ENCODE results near the gene MEMO1.
"Not testable (repeated sequence)": the region's sequence is repeated elsewhere in the genome, so short reads cannot be mapped to it uniquely, and the experiment has no call there.

The MEMO1 gene

DNA sequence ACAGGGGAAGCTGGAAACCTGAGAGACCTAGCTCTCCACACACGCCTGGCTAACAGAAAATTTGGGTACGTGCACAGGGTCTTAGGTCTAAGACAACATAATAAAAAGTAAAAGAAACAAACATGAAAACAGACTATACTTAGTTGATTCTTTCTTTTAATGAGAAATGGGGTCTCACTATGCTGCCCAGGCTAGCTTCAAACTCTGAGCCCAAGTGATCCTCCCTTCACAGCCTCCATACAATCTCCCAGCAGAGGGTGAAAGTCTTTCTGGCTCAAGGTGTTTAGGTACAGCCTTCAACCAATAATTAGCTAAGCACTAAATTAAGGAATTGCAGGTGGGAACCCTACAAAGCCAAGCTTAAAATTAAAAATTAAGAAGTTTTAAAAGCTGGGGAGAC is 116.2 kb downstream of the MEMO1 start:
- Histone ChIP-seq H3K9ac (ENCODE audit: low read depth, low read length) (no peak overlapping the region), H3K9me3 (ENCODE audit: insufficient read depth, low read depth, low read length) (0 out of 2 replicates have a peak, but pooled peaks cover 3% of the 10 kb centered on the region), H3K27ac (ENCODE audit: low read length) (no peak overlapping the region), H3K4me1 (ENCODE audit: insufficient read depth, low read length) (peaks cover 39% of the 10 kb centered on the region), H3K36me3 (ENCODE audit: insufficient read depth, low read depth, low read length) (0 out of 2 replicates have a peak, but pooled peaks cover 5% of the 10 kb centered on the region), H3K4me3 (ENCODE audit: low read length) (no peak overlapping the region), H3K27me3 (ENCODE audit: insufficient read depth, low read length) (no peaks in the 10 kb centered on the region)

DNA sequence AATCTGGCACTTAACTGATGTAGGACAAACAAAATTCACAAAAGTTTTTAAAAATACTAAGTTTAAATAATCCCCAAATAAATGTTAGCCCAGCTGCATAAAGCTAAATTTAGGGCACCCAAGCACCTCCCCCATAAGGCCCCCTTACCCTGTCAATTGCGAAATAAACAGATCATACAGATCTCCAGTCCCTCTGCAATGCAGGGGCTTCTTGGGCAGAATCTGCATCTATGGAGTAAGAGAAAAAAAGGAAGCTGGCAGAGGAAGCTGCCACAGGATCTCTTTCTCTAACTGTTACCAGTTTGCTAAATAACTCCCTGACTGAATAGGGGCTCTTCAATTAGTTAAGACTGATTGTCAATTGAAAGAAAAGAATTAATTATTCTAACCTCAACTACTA is 117.7 kb downstream of the MEMO1 start:
- Histone ChIP-seq H3K4me1 (ENCODE audit: insufficient read depth, low read length) (peaks cover 39% of the 10 kb centered on the region), H3K9ac (ENCODE audit: low read depth, low read length) (0 out of 2 replicates have a peak overlapping the region, but pooled peaks have one; percentile 38), H3K27me3 (ENCODE audit: insufficient read depth, low read length) (no peaks in the 10 kb centered on the region), H3K9me3 (ENCODE audit: insufficient read depth, low read depth, low read length) (0 out of 2 replicates have a peak, but pooled peaks cover 3% of the 10 kb centered on the region), H3K36me3 (ENCODE audit: insufficient read depth, low read depth, low read length) (no peaks in the 10 kb centered on the region), H3K4me3 (ENCODE audit: low read length) (no peak overlapping the region), H3K27ac (ENCODE audit: low read length) (no peak overlapping the region)

DNA sequence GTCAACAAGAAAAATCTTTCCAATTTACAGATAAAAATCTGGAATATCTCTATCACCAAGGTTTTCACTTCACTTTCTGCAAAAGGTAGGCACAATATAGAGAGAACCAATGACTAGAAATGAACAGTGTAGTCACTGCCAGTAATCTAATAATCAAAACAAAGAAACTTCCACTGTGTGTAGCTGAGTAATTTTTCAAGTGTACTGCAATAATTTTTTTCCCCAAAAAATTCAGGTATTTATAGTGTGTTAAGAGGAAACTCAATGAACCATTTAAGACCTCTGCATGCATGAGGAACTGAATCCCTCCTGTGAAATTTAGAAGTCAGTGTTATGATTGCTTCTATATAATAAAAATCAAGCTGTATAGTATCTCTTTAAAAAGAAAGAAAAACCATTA is 121.8 kb downstream of the MEMO1 start:
- Histone ChIP-seq H3K36me3 (ENCODE audit: insufficient read depth, low read depth, low read length) (no peaks in the 10 kb centered on the region), H3K27ac (ENCODE audit: low read length) (no peak overlapping the region), H3K27me3 (ENCODE audit: insufficient read depth, low read length) (no peaks in the 10 kb centered on the region), H3K4me3 (ENCODE audit: low read length) (no peak overlapping the region), H3K9me3 (ENCODE audit: insufficient read depth, low read depth, low read length) (no peaks in the 10 kb centered on the region), H3K4me1 (ENCODE audit: insufficient read depth, low read length) (peaks cover 54% of the 10 kb centered on the region), H3K9ac (ENCODE audit: low read depth, low read length) (no peak overlapping the region)

DNA sequence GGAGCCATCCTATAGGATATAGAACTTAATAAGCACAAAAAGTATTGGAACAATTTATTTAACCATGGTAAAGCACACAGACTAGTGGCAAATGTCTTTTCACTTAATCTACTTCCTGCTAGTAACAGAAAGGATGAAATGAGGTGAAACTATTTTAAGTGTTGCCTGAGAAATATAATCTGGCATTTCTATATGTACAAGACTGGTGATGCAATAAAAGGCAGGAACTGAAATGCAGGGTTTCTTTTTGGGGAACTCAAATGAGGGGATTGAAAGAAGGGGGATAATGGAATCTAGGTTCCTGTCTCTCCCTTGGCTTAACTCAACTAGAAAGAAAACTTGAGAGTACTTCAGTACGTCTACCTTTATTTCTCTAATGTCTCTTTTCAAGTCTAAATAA is 122.3 kb downstream of the MEMO1 start:
- no peak overlapping the region for H3K4me3 ChIP-seq (ENCODE audit: low read length)
- H3K9me3 ChIP-seq (ENCODE audit: insufficient read depth, low read depth, low read length) = no peaks in the 10 kb centered on the region
- no peaks in the 10 kb centered on the region for H3K36me3 ChIP-seq (ENCODE audit: insufficient read depth, low read depth, low read length)
- H3K4me1 ChIP-seq (ENCODE audit: insufficient read depth, low read length) = peaks cover 50% of the 10 kb centered on the region
- H3K27me3 ChIP-seq (ENCODE audit: insufficient read depth, low read length) = no peaks in the 10 kb centered on the region
- no peak overlapping the region for H3K9ac ChIP-seq (ENCODE audit: low read depth, low read length)
- no peak overlapping the region for H3K27ac ChIP-seq (ENCODE audit: low read length)

DNA sequence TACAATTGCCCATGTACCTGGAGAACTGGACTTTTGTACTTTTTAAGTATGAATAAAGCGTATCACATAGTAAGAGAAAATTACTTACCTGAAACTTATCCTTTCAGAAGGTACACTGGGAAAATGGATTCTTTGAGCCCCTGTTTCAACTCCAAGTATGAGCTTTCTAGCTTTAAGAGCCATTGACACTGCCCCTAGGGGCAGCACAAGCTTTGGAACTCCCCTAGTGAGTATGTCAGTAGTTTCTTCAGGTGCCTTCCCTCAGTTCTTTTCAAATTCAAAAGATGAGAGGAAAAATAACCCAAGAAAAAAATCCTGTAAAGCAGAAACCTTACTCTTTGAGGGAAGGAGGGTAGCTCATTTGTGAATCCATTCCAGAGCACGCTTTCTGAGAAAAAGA is 124.1 kb downstream of the MEMO1 start:
- H3K9ac ChIP-seq (ENCODE audit: low read depth, low read length) = no peak overlapping the region
- peaks cover 32% of the 10 kb centered on the region for H3K4me1 ChIP-seq (ENCODE audit: insufficient read depth, low read length)
- no peak overlapping the region for H3K27ac ChIP-seq (ENCODE audit: low read length)
- no peaks in the 10 kb centered on the region for H3K27me3 ChIP-seq (ENCODE audit: insufficient read depth, low read length)
- no peaks in the 10 kb centered on the region for H3K36me3 ChIP-seq (ENCODE audit: insufficient read depth, low read depth, low read length)
- H3K4me3 ChIP-seq (ENCODE audit: low read length) = peak overlapping the region; percentile 16; the same call in 1 of the 2 replicates
- H3K9me3 ChIP-seq (ENCODE audit: insufficient read depth, low read depth, low read length) = no peaks in the 10 kb centered on the region

DNA sequence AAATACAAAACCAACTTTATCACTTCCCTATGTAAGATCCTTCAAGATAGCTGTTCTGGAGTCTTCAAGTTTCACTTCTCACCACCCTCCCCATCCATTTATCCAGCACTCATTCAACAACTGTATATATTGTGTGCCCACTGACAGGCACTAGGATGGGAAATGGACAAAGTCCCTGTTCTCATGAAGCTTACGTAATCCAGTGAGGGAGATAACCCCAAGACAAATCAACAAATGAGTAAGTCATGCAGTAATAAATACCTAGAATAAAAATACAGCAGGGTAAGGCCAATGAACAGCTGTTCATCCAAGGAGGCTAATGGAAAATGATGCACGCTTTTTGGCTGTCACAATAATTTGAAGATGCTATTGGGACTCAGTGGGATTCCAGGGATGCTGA is 133.8 kb downstream of the MEMO1 start:
- Histone ChIP-seq H3K4me1 (ENCODE audit: insufficient read depth, low read length) (no peaks in the 10 kb centered on the region), H3K27me3 (ENCODE audit: insufficient read depth, low read length) (no peaks in the 10 kb centered on the region), H3K4me3 (ENCODE audit: low read length) (no peak overlapping the region), H3K36me3 (ENCODE audit: insufficient read depth, low read depth, low read length) (no peaks in the 10 kb centered on the region), H3K9me3 (ENCODE audit: insufficient read depth, low read depth, low read length) (no peaks in the 10 kb centered on the region), H3K27ac (ENCODE audit: low read length) (no peak overlapping the region), H3K9ac (ENCODE audit: low read depth, low read length) (no peak overlapping the region)

DNA sequence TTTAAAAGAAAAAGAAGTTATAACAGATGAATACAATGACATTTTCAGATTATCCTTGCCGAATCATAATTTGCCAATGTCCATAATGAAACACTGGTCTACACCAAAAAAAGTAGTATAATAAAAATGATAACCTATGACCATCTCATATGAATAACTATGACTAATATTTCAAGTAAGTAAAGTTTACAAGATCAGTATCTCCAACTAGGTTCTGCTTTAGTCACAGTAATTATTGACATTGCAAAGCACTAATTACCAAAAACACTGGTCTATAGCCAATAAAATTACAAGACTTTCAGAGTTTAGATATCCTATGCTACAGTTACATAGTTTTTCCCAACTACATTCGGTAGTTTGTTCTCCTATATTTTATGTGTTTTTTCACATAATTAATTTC is 136.7 kb downstream of the MEMO1 start:
- H3K9me3 ChIP-seq (ENCODE audit: insufficient read depth, low read depth, low read length) = no peaks in the 10 kb centered on the region
- no peaks in the 10 kb centered on the region for H3K4me1 ChIP-seq (ENCODE audit: insufficient read depth, low read length)
- H3K9ac ChIP-seq (ENCODE audit: low read depth, low read length) = no peak overlapping the region
- no peaks in the 10 kb centered on the region for H3K27me3 ChIP-seq (ENCODE audit: insufficient read depth, low read length)
- no peak overlapping the region for H3K27ac ChIP-seq (ENCODE audit: low read length)
- no peaks in the 10 kb centered on the region for H3K36me3 ChIP-seq (ENCODE audit: insufficient read depth, low read depth, low read length)
- H3K4me3 ChIP-seq (ENCODE audit: low read length) = no peak overlapping the region

DNA sequence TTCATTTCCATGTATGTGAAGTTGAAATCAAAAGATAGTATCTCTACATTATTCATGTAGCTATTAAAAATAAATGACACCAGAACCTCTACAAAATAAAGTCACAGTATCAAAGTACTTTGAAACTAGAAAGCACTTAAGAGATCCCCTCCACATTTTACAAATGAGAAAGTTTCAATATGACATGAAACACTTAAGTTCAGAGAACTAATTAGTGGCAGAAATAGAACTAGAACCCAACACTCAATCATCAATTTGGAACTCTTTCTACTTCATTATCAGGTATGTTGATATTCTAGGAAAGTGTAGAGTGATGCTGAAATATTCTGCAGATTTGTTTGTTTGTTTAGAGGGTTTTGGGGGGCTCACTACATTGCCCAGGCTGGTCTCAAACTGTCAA is 145.6 kb downstream of the MEMO1 start:
- Histone ChIP-seq H3K36me3 (ENCODE audit: insufficient read depth, low read depth, low read length) (0 out of 2 replicates have a peak, but pooled peaks cover 5% of the 10 kb centered on the region), H3K9me3 (ENCODE audit: insufficient read depth, low read depth, low read length) (no peaks in the 10 kb centered on the region), H3K9ac (ENCODE audit: low read depth, low read length) (no peak overlapping the region), H3K4me1 (ENCODE audit: insufficient read depth, low read length) (no peaks in the 10 kb centered on the region), H3K27me3 (ENCODE audit: insufficient read depth, low read length) (no peaks in the 10 kb centered on the region), H3K27ac (ENCODE audit: low read length) (no peak overlapping the region), H3K4me3 (ENCODE audit: low read length) (no peak overlapping the region)

DNA sequence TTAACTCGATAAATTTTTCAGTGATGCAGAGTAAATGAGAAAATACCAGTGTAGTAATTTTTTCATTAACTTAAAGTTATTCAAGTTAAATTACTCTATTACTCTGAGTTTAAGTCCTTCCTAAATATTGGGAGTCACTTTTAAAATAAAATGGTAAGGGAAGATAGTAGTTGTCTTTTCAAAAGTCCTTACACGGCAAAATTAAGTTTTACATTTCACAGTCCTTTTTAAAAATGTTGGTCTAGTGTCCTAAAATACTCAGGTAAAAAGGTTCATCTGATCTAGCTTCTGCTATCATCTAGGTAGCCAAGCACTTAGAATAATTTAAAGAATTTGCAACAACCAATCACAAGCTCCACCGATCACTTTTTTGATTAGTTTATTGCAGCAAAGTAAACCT is 146.9 kb downstream of the MEMO1 start:
- no peak overlapping the region for H3K9ac ChIP-seq (ENCODE audit: low read depth, low read length)
- no peaks in the 10 kb centered on the region for H3K27me3 ChIP-seq (ENCODE audit: insufficient read depth, low read length)
- no peaks in the 10 kb centered on the region for H3K4me1 ChIP-seq (ENCODE audit: insufficient read depth, low read length)
- no peak overlapping the region for H3K4me3 ChIP-seq (ENCODE audit: low read length)
- H3K9me3 ChIP-seq (ENCODE audit: insufficient read depth, low read depth, low read length) = no peaks in the 10 kb centered on the region
- H3K27ac ChIP-seq (ENCODE audit: low read length) = no peak overlapping the region
- H3K36me3 ChIP-seq (ENCODE audit: insufficient read depth, low read depth, low read length) = 0 out of 2 replicates have a peak, but pooled peaks cover 5% of the 10 kb centered on the region

DNA sequence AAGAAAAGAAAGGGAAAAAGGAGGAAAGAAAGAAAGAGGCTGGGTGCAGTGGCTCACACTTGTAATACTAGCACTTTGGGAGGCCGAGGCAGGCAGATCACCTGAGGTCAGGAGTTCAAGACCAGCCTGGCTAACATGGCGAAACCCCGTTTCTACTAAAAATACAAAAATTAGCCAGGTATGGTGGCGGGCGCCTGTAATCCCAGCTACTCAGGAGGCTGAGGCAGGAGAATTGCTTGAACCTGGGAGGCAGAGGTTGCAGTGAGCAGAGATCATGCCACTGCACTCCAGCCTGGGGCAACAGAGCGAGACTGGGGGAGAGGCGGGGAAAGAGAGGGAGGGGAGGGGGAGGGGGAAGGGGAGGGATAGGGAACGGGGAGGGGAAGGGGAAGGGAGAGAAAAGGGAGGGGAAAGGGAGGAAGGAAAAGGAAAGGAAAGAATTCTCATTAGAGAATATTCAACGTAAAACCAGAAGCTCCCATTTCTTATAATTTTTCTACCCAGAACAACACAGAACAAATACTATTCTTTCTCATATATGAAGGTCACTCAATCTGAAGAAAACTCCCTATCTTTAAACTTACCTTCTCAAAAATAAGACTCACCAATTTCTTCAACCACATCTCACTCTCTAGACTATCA is 147.7 kb downstream of the MEMO1 start:
- H3K4me1 ChIP-seq (ENCODE audit: insufficient read depth, low read length); H3K4me3 ChIP-seq (ENCODE audit: low read length); H3K27ac ChIP-seq (ENCODE audit: low read length); H3K9ac ChIP-seq (ENCODE audit: low read depth, low read length); H3K36me3 ChIP-seq (ENCODE audit: insufficient read depth, low read depth, low read length); H3K9me3 ChIP-seq (ENCODE audit: insufficient read depth, low read depth, low read length); H3K27me3 ChIP-seq (ENCODE audit: insufficient read depth, low read length): not testable (repeated sequence)

DNA sequence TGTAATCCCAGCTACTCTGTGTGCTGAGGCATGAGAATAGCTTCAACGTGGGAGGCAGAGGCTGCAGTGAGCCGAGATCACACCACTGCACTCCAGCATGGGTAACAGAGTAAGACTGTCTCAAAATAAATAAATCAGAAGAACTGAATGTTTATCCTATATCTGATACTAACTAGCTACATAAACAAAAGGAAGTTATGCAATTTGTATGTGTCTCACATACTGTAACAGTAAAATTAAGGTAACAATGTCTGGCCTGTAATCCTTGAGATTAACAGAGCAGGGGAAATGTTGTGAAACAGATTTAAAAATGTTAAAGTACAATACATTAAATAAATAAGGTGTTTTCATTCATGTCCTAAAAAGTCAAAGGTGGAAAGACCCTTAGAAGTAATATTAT is 150.8 kb downstream of the MEMO1 start:
- no peaks in the 10 kb centered on the region; the same call in 1 of the 2 replicates for H3K4me1 ChIP-seq (ENCODE audit: insufficient read depth, low read length)
- no peak overlapping the region for H3K9ac ChIP-seq (ENCODE audit: low read depth, low read length)
- H3K4me3 ChIP-seq (ENCODE audit: low read length) = no peak overlapping the region
- H3K27ac ChIP-seq (ENCODE audit: low read length) = no peak overlapping the region
- H3K9me3 ChIP-seq (ENCODE audit: insufficient read depth, low read depth, low read length) = no peaks in the 10 kb centered on the region
- H3K27me3 ChIP-seq (ENCODE audit: insufficient read depth, low read length) = no peaks in the 10 kb centered on the region
- H3K36me3 ChIP-seq (ENCODE audit: insufficient read depth, low read depth, low read length) = no peaks in the 10 kb centered on the region

DNA sequence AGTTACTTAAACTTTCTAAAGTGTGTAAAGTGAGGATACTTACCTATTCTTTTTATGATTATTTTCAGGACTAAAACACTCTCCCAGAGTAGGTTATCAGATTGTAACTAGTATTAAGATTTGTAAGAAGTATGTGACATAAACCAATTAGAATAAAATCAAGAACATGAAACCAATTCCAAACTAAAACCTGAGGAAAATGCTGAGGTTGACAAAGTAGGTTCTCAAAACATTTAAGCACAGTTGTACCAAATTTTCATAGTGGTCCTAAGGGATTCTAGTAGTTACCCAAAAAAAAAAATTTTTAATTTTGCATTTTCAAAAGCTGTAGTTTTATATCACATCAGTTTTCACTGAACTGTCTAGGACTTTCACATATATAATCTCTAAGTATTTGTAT is 157.3 kb downstream of the MEMO1 start:
- no peaks in the 10 kb centered on the region for H3K36me3 ChIP-seq (ENCODE audit: insufficient read depth, low read depth, low read length)
- H3K9me3 ChIP-seq (ENCODE audit: insufficient read depth, low read depth, low read length) = no peaks in the 10 kb centered on the region
- no peaks in the 10 kb centered on the region for H3K27me3 ChIP-seq (ENCODE audit: insufficient read depth, low read length)
- no peak overlapping the region for H3K4me3 ChIP-seq (ENCODE audit: low read length)
- H3K4me1 ChIP-seq (ENCODE audit: insufficient read depth, low read length) = no peaks in the 10 kb centered on the region; the same call in 1 of the 2 replicates
- H3K9ac ChIP-seq (ENCODE audit: low read depth, low read length) = no peak overlapping the region
- H3K27ac ChIP-seq (ENCODE audit: low read length) = no peak overlapping the region

Data from iPS-20b (cell line).